Uterus (tissue), 2 donors: ENCODE measurements around the gene BANF2.

Experiments
- POLR2A ChIP-seq, 2 donors: fragments of 450-650 bp; IDR thresholded peaks; one replicate each; pipeline ENCODE4 v1.6.1; 2016; ENCODE audit warnings: antibody characterized with exemption in 2 of 2, mild to moderate bottlenecking in 1 of 2, moderate library complexity in 1 of 2
- TF ChIP-seq, protein P1 (sequence below), 4 experiments: fragments of 200-600 bp in 2 of 4; fragments of 450-650 bp in 2 of 4; sonication (generic) in 2 of 4; IDR thresholded peaks; one replicate each; pipeline ENCODE4 v1.5.1; 2016 to 2019; ENCODE audit warnings: antibody characterized with exemption in 4 of 4, mild to moderate bottlenecking in 2 of 4, moderate library complexity in 1 of 4

- TF ChIP-seq POLR2A (IDR thresholded peaks at IDR 0.05), result no peak
- TF ChIP-seq, protein P1, sequence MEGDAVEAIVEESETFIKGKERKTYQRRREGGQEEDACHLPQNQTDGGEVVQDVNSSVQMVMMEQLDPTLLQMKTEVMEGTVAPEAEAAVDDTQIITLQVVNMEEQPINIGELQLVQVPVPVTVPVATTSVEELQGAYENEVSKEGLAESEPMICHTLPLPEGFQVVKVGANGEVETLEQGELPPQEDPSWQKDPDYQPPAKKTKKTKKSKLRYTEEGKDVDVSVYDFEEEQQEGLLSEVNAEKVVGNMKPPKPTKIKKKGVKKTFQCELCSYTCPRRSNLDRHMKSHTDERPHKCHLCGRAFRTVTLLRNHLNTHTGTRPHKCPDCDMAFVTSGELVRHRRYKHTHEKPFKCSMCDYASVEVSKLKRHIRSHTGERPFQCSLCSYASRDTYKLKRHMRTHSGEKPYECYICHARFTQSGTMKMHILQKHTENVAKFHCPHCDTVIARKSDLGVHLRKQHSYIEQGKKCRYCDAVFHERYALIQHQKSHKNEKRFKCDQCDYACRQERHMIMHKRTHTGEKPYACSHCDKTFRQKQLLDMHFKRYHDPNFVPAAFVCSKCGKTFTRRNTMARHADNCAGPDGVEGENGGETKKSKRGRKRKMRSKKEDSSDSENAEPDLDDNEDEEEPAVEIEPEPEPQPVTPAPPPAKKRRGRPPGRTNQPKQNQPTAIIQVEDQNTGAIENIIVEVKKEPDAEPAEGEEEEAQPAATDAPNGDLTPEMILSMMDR (IDR thresholded peaks at IDR 0.05), result no peak
Observed at GRCh38 chr20:17687800-17688199, 12.0 kb upstream of the BANF2 start.
